Trophoblast cell (in vitro differentiated cells and primary cell): ENCODE data around the gene CHRNB2.
A peak's percentile ranks its signal among the peaks of the same experiment; 100 is the strongest.

Experiments used
- DNase-seq, 2 donors: peaks; one replicate each; pipeline ENCODE4 v3.0.0-alpha.2; 2016
- H2AFZ ChIP-seq: 2 replicates; pipeline ENCODE4 v1.6.1; 2013; ENCODE audit warnings: low read length, moderate library complexity, mild to moderate bottlenecking; ENCODE audit not compliant: insufficient read depth, poor library complexity
- H2AK5ac ChIP-seq: 2 replicates; pipeline ENCODE4 v1.6.1; 2013; ENCODE audit warnings: mild to moderate bottlenecking, low read length
- H2BK120ac ChIP-seq: 2 replicates; pipeline ENCODE4 v1.6.1; 2013; ENCODE audit warnings: low read length, mild to moderate bottlenecking, moderate library complexity; ENCODE audit not compliant: insufficient read depth, poor library complexity
- H2BK12ac ChIP-seq: 2 replicates; pipeline ENCODE4 v1.6.1; 2013; ENCODE audit warnings: mild to moderate bottlenecking, low read length, moderate library complexity
- H2BK5ac ChIP-seq: 2 replicates; pipeline ENCODE4 v1.6.1; 2013; ENCODE audit warnings: low read length, low read depth, moderate library complexity, mild to moderate bottlenecking; ENCODE audit not compliant: poor library complexity
- H3K14ac ChIP-seq: 2 replicates; pipeline ENCODE4 v1.6.1; 2013; ENCODE audit warnings: mild to moderate bottlenecking, low read length
- H3K18ac ChIP-seq: 2 replicates; pipeline ENCODE4 v1.6.1; 2013; ENCODE audit warnings: mild to moderate bottlenecking, low read length
- H3K23ac ChIP-seq: 2 replicates; pipeline ENCODE4 v1.6.1; 2013; ENCODE audit warnings: low read length
- H3K27ac ChIP-seq: 2 replicates; pipeline ENCODE4 v1.5.1; 2013; ENCODE audit warnings: low read depth, mild to moderate bottlenecking, inconsistent platforms, low read length, moderate library complexity
- H3K27me3 ChIP-seq: 2 replicates; pipeline ENCODE4 v1.6.1; 2013; ENCODE audit warnings: inconsistent platforms, mild to moderate bottlenecking, low read length, moderate library complexity; ENCODE audit not compliant: insufficient read depth
- H3K36me3 ChIP-seq, 2 experiments: 1 replicate in 1 of 2; 2 replicates in 1 of 2; pipeline ENCODE4 v1.6.1; 2013; ENCODE audit warnings: low read length in 2 of 2, mild to moderate bottlenecking in 2 of 2, moderate library complexity in 1 of 2; ENCODE audit not compliant: insufficient read depth in 2 of 2, control insufficient read depth in 1 of 2
- H3K4ac ChIP-seq: 2 replicates; pipeline ENCODE4 v1.6.1; 2013; ENCODE audit warnings: low read depth, mild to moderate bottlenecking, low read length, moderate library complexity
- H3K4me1 ChIP-seq, 2 experiments: 1 replicate in 1 of 2; 2 replicates in 1 of 2; pipeline ENCODE4 v1.6.1; 2013; ENCODE audit warnings: low read length in 2 of 2, mild to moderate bottlenecking in 2 of 2, moderate library complexity in 1 of 2; ENCODE audit not compliant: insufficient read depth in 2 of 2, control insufficient read depth in 1 of 2
- H3K4me2 ChIP-seq: 2 replicates; pipeline ENCODE4 v1.6.1; 2013; ENCODE audit warnings: inconsistent platforms, mild to moderate bottlenecking, low read length, moderate library complexity
- H3K4me3 ChIP-seq: 2 replicates; pipeline ENCODE4 v1.5.1; 2013; ENCODE audit warnings: mild to moderate bottlenecking, low read depth, low read length, inconsistent platforms
- H3K79me1 ChIP-seq: one replicate; pipeline ENCODE4 v1.6.1; 2013; ENCODE audit warnings: low read length
- H3K79me2 ChIP-seq: 2 replicates; pipeline ENCODE4 v1.6.1; 2013; ENCODE audit warnings: low read length, mild to moderate bottlenecking; ENCODE audit not compliant: control insufficient read depth, insufficient read depth, poor library complexity
- H3K9ac ChIP-seq: 2 replicates; pipeline ENCODE4 v1.6.1; 2013; ENCODE audit warnings: mild to moderate bottlenecking, low read length
- H3K9me3 ChIP-seq: 2 replicates; pipeline ENCODE4 v1.6.1; 2013; ENCODE audit warnings: low read depth, mild to moderate bottlenecking, control low read depth, inconsistent platforms, low read length; ENCODE audit not compliant: insufficient read depth
- H4K12ac ChIP-seq: 2 replicates; pipeline ENCODE4 v1.6.1; 2013; ENCODE audit warnings: low read depth, mild to moderate bottlenecking, low read length, moderate library complexity
- H4K8ac ChIP-seq: 2 replicates; pipeline ENCODE4 v1.6.1; 2013; ENCODE audit warnings: low read depth, mild to moderate bottlenecking, low read length, moderate library complexity
- H4K91ac ChIP-seq: one replicate; pipeline ENCODE4 v1.6.1; 2013; ENCODE audit warnings: low read depth, mild to moderate bottlenecking, low read length, moderate library complexity
- WGBS: extraction: QIAGEN DNeasy Blood & Tissue Kit; methylation state at CpG from one replicate; pipeline ENCODE4 v1.1.7; 2013; ENCODE audit warnings: missing lambda C conversion rate; ENCODE audit not compliant: insufficient read length, insufficient coverage; ENCODE audit errors: extremely low coverage; 5-methylcytosine and 5-hydroxymethylcytosine counted together

Gene CHRNB2

GRCh38 chr1:154629061-154629674, 61.6 kb downstream of the CHRNB2 start:
- Histone ChIP-seq H2BK5ac (no peak overlapping the region), H3K9me3 (no peaks in the 10 kb centered on the region), H3K14ac (no peak overlapping the region), H2AK5ac (no peak overlapping the region), H2BK120ac (no peak overlapping the region), H3K18ac (no peak overlapping the region), H3K4me2 (no peak overlapping the region), H3K4me1 (peaks cover 0 to 4% of the 10 kb centered on the region in 2 experiments), H3K79me2 (peaks cover 6% of the 10 kb centered on the region), H3K9ac (no peak overlapping the region), H2AFZ (no peak overlapping the region), H3K79me1 (peaks cover 5% of the 10 kb centered on the region), H3K27ac (no peak overlapping the region), H4K8ac (peak overlapping the region; percentile 7), H3K36me3 (no peaks in the 10 kb centered on the region), H3K4ac (no peak overlapping the region), H4K12ac (no peak overlapping the region), H3K4me3 (no peak overlapping the region), H3K27me3 (no peaks in the 10 kb centered on the region), H3K23ac (no peak overlapping the region), H2BK12ac (no peak overlapping the region), H4K91ac (no peak overlapping the region)
- DNase-seq: no peak
- WGBS: no CpG with 5 or more reads among the region's 1 CpG
